Activated naive CD8-positive, alpha-beta T cell treated with anti-CD3 and anti-CD28 coated beads, Interleukin-2, amount 10 ng/mL, durations not matched to agents 7 days and 5 days (primary cell): ENCODE measurements around the gene MIS18BP1. TPM values are rescaled to one million over a fixed set of nuclear protein-coding genes. Genes with fewer than 3 reads are reported as not detected.
"Not testable (repeated sequence)": the region's sequence is repeated elsewhere in the genome, so short reads cannot be mapped to it uniquely, and the experiment has no call there.

Experiments used
- ATAC-seq: fragments of 150-1000 bp; cut with Tn5 transposase; one replicate; pipeline ENCODE4 v1.10.0; 2021; ENCODE audit warnings: low read depth, moderate library complexity
- POLR2A ChIA-PET: fragments of 350-600 bp; sonication (Branson Sonifier 250); formaldehyde crosslinking; loops from one replicate; lab custom pipeline; 2021; ENCODE audit warnings: antibody characterized with exemption; lab: Charles Lee
- DNase-seq: peaks from one replicate; pipeline ENCODE4 v3.0.0; 2021
- H3K27ac Mint-ChIP-seq: one replicate; pipeline ENCODE4 v1.8.0; 2022; ENCODE audit warnings: mild to moderate bottlenecking, mixed read lengths
- H3K27me3 Mint-ChIP-seq: one replicate; pipeline ENCODE4 v1.8.0; 2022; ENCODE audit warnings: mild to moderate bottlenecking, moderate library complexity, mixed read lengths
- H3K36me3 Mint-ChIP-seq: one replicate; pipeline ENCODE4 v1.8.0; 2021; ENCODE audit warnings: mild to moderate bottlenecking, mixed read lengths
- H3K4me1 Mint-ChIP-seq: one replicate; pipeline ENCODE4 v1.8.0; 2021; ENCODE audit warnings: mixed read lengths
- H3K4me3 Mint-ChIP-seq: one replicate; pipeline ENCODE4 v1.8.0; 2022; ENCODE audit warnings: mild to moderate bottlenecking, moderate library complexity, mixed read lengths
- H3K9me3 Mint-ChIP-seq: one replicate; pipeline ENCODE4 v1.8.0; 2021; ENCODE audit warnings: mixed read lengths
- total RNA-seq, 2 experiments: library from RNA; stranded (reverse); gene quantifications; one replicate each; pipeline ENCODE4 v1.2.3, GENCODE V29; 2021

Gene MIS18BP1
- total RNA-seq, 2 experiments from 2014 or later, result 52.0 to 57.2 TPM

DNA sequence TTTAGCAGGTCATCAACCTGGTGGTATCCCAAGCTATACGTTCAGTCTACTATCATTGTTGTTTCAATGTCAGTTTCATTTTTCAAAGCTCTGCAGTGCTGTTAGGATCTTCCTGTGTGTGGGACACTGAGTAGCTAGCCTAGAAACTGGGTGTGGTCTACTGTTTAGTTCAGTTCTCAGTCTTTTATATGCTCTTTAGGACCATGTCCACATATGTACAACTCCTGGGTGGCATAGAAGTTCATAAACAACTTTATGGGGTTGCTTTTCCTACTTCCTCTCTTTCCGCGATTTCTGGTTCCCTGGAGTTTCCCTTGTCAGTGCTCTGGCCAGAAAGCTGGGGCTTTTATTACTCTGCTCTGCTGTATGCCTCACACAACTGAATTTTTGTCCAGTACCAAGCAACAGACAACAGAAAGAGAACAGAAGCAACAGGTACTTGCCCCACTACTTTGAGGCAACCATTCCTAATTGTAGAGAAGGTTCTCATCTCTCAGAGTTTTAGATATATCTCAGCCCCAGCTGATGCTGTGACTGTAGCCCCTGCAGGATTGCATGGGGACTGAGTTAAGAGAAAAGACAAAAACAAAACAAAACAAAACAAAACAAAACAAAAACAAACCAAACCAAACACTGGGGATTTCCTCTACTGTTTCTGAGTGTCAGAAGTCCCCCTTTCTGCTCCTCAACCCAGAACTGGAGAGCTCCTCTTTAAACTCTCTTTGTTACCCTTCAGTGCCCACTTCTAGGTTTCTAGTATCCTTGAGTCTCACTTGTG is 30.3 kb downstream of the MIS18BP1 start:
- DNase-seq (no peak), ATAC-seq (no peak)
- peaks cover 57% of the 10 kb centered on the region for H3K36me3 Mint-ChIP-seq
- H3K27ac Mint-ChIP-seq, result peak overlapping the region; percentile 82
- no peaks in the 10 kb centered on the region for H3K27me3 Mint-ChIP-seq
- H3K4me1 Mint-ChIP-seq, result peaks cover 29% of the 10 kb centered on the region
- POLR2A ChIA-PET, result interaction anchor here (1.6 kb wide), 1 partner anchor 30 kb away, joined by 7 read pairs; the partner anchor contains the start of gene MIS18BP1
- H3K4me3 Mint-ChIP-seq, result peak overlapping the region; percentile 17
- no peaks in the 10 kb centered on the region for H3K9me3 Mint-ChIP-seq

DNA sequence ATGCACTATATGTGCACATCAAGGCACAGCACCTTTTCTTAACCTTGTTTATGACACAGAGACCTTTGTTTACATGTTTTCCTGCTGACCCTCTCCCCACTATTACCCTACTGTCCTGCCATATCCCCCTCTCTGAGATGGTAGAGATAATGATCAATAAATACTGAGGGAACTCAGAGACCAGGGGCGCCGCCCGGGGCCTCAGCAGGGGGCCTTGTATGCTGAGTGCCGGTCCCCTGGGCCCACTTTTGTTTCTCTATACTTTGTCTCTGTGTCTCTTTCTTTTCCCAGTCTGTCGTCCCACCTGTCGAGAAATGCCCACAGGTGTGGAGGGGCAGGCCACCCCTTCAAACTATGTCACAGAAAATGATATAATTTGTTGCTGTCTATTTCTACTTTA is 38.7 kb downstream of the MIS18BP1 start:
- H3K4me1 Mint-ChIP-seq, DNase-seq, H3K27me3 Mint-ChIP-seq, H3K27ac Mint-ChIP-seq, POLR2A ChIA-PET, ATAC-seq, H3K9me3 Mint-ChIP-seq, H3K4me3 Mint-ChIP-seq: not testable (repeated sequence)
- peaks cover 30% of the 10 kb centered on the region for H3K36me3 Mint-ChIP-seq

DNA sequence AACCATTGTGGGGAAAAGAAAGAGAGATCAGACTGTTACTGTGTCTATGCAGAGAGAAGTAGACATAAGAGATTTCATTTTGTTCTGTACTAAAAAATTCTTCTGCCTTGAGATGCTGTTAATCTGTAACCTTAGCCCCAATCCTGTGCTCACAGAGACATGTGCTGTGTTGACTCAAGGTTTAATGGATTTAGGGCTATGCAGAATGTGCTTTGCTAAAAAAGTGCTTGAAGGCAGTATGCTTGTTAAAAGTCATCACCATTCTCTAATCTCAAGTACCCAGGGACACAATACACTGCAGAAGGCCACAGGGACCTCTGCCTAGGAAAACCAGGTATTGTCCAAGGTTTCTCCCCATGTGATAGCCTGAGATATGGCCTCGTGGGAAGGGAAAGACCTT is 39.3 kb downstream of the MIS18BP1 start:
- H3K4me3 Mint-ChIP-seq, ATAC-seq, DNase-seq, H3K4me1 Mint-ChIP-seq, POLR2A ChIA-PET, H3K27me3 Mint-ChIP-seq, H3K9me3 Mint-ChIP-seq, H3K27ac Mint-ChIP-seq: not testable (repeated sequence)
- peaks cover 31% of the 10 kb centered on the region for H3K36me3 Mint-ChIP-seq

DNA sequence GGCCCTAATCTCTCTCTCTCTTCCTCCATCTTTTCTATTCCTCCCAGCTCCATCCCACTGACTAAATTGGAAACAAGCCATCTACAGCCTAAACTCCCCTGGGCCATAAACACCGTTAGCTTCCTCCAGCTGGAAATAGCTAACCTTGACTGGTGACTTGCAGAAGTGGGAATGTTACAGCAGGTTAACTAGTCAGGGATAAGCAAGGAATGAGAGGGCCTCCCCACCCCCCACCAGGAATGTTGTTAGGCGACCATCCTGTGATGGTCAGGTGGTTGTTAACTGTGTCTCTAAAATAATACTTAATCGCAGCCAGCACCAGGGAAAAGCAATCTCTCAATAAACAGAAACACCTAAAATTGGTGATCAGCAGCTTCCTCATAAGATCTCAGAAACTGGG is 40.8 kb downstream of the MIS18BP1 start:
- Mint-ChIP-seq H3K27ac (peak overlapping the region; percentile 54), H3K4me3 (no peak overlapping the region)

DNA sequence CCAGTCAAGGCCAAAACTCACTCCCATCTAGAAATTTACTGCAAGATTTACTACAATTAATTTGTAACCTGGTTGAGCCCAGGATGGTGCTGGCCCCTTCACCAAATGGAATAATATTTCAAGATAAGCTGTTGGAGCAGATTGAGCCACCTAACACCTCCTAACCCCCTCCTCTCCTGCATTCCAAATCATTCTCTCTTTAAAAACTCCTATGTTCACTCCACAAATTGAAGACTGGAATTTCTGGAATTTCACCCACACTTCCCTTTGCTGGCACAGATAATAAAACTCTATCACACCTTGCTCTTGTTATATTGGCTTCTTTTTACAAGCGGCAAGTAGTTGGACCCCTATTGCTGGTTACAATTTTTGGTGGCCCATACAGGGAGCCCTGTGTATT is 41.7 kb downstream of the MIS18BP1 start:
- Mint-ChIP-seq H3K4me3 (no peak overlapping the region), H3K27ac (no peak overlapping the region), H3K4me1 (no peaks in the 10 kb centered on the region), H3K36me3 (peaks cover 30% of the 10 kb centered on the region), H3K9me3 (no peaks in the 10 kb centered on the region), H3K27me3 (no peaks in the 10 kb centered on the region)
- DNase-seq (no peak), ATAC-seq (no peak)
- POLR2A ChIA-PET, result no interaction called here

More for the DNA sequence above, 40.8 kb downstream of the MIS18BP1 start:
- POLR2A ChIA-PET, result interaction anchor here (1.0 kb wide), 1 partner anchor 9 kb away, joined by 3 read pairs; no protein-coding TSS in a partner anchor
- H3K36me3 Mint-ChIP-seq, result peaks cover 24% of the 10 kb centered on the region
- no peak for ATAC-seq
- no peaks in the 10 kb centered on the region for H3K27me3 Mint-ChIP-seq
- H3K9me3 Mint-ChIP-seq, result no peaks in the 10 kb centered on the region
- H3K4me1 Mint-ChIP-seq, result no peaks in the 10 kb centered on the region
- DNase-seq, result no peak

DNA sequence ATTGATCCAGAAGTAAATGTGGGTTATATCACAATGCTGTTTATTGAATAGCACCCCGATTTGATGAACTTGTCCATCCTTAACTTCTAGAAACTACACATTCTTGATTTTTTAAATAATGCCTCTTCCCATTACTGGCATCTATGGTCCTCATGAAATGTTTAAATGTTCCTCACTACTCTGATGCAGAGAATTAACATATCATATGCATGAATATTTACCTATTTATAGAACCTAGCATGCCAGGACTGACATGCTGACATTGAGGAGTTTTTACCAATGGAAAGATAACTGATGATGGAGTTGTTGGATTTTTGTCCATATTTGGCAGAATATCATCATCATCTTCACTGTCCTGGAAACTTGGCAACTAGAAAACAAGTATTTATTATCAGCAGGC is 42.8 kb downstream of the MIS18BP1 start:
- Mint-ChIP-seq H3K4me1 (no peaks in the 10 kb centered on the region), H3K27me3 (no peaks in the 10 kb centered on the region), H3K36me3 (peaks cover 35% of the 10 kb centered on the region), H3K27ac (no peak overlapping the region), H3K9me3 (no peaks in the 10 kb centered on the region), H3K4me3 (no peak overlapping the region)
- ATAC-seq, result no peak
- POLR2A ChIA-PET, result no interaction called here
- DNase-seq, result no peak

DNA sequence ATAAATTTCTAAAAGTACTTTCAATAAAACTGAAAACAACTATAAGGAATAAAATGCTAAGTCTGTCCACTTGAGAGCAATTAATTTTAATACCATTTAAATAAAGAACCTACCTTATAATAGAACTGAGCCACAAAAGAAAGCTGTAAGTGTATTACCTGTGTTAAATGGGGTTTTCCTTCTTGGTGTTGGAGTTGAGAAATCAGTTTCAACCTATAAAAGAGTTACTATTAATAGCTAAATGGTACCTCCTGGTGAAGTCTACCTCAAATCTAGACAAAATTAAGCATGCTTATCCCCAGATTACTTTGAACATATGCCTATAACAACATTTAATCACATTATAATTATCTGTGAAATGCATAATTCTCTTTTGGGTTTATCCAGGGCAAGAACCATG is 48.8 kb downstream of the MIS18BP1 start:
- no peaks in the 10 kb centered on the region for H3K9me3 Mint-ChIP-seq
- peaks cover 27% of the 10 kb centered on the region for H3K36me3 Mint-ChIP-seq
- peaks cover 3% of the 10 kb centered on the region for H3K4me1 Mint-ChIP-seq
- H3K27ac Mint-ChIP-seq, result no peak overlapping the region
- DNase-seq (no peak), ATAC-seq (no peak)
- POLR2A ChIA-PET, result no interaction called here
- H3K4me3 Mint-ChIP-seq, result no peak overlapping the region
- no peaks in the 10 kb centered on the region for H3K27me3 Mint-ChIP-seq

DNA sequence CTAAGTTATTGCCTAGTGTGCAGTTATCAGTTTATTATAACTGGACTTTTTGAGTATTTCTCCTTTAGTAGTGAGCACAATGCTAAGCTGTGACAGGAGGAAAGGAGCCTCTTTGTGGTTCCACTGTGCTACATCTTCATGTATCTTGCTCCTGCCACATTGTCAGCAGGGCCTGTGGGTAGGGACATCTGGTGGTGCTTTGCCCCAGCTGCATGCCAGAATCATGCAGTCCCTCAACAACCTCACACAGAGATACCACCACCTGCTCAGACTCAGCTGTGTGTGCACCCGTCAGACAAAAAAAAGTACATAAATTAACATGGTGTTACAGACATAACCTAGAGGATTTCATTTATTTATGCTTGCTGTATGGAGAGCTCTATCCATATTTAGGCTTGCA is 51.1 kb downstream of the MIS18BP1 start:
- Mint-ChIP-seq H3K4me1 (peaks cover 3% of the 10 kb centered on the region), H3K9me3 (no peaks in the 10 kb centered on the region), H3K27ac (no peak overlapping the region), H3K36me3 (peaks cover 28% of the 10 kb centered on the region), H3K4me3 (no peak overlapping the region), H3K27me3 (no peaks in the 10 kb centered on the region)
- POLR2A ChIA-PET, result interaction anchor here (0.6 to 0.9 kb wide), 2 partner anchors 23 to 66 kb away, joined by 3 read pairs; no protein-coding TSS in a partner anchor
- DNase-seq (no peak), ATAC-seq (peak; percentile 77)

DNA sequence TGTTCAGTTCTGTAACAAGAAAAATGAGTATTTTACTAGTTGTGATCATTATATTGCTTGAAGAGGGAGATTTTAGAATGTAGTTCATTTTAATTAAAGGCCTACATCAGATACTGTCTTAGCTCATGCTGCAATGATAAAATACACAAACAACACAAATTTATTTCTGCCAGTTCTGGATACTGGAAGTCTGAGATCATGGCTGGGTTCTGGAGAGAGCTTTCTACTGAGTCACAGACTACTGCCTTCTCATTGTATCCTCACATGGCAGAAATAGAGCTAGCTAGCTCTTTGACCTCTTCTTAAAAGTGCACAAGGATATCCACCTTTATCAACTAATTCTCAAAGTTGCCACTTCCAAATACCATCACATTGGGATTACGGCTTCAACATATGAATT is 53.8 kb downstream of the MIS18BP1 start:
- no peak for ATAC-seq
- peaks cover 6% of the 10 kb centered on the region for H3K4me1 Mint-ChIP-seq
- POLR2A ChIA-PET, result no interaction called here
- H3K27ac Mint-ChIP-seq, result no peak overlapping the region
- peaks cover 26% of the 10 kb centered on the region for H3K36me3 Mint-ChIP-seq
- H3K9me3 Mint-ChIP-seq, result no peaks in the 10 kb centered on the region
- no peaks in the 10 kb centered on the region for H3K27me3 Mint-ChIP-seq
- H3K4me3 Mint-ChIP-seq, result no peak overlapping the region
- no peak for DNase-seq

DNA sequence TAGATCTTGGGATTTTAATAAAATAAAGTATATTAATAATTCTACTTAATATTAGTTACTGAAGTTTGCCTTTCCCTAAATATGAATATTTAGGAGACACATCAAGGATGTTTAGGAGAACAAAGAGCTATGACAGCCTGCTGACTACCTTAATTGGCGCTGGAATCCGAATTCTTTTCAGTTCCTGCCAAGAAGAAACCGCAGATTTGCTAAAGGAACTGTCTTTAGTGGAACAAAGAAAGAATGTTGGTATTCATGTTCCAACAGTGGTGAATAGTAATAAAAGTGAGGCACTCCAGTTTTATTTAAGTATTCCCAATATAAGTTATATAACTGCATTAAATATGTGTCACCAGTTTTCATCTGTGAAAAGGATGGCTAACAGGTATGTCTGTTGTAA is 54.5 kb downstream of the MIS18BP1 start:
- H3K4me1 Mint-ChIP-seq, result peaks cover 6% of the 10 kb centered on the region

DNA sequence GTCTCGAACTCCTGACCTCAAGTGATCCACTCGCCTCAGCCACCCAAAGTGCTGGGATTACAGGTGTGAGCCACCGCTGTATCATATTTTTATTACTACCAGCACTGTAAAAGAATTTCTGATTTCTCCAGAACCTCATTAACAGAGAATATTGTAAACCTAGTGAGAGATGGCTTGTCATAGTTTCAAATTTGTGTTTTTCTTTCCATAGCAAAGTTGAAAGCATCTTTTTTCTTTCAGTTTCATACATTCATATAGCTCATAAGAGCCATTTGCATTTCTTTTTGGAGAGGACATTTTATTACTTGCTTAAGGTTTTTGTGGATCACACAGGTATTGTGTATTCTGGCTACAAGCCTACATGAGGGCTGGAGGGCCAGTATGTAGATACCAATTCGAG is 58.0 kb downstream of the MIS18BP1 start:
- H3K27ac Mint-ChIP-seq, result peak overlapping the region; percentile 12
- H3K4me3 Mint-ChIP-seq, result no peak overlapping the region
- ATAC-seq, result no peak

More for the DNA sequence above, 54.5 kb downstream of the MIS18BP1 start:
- no peak overlapping the region for H3K27ac Mint-ChIP-seq
- ATAC-seq (no peak), DNase-seq (no peak)
- peaks cover 25% of the 10 kb centered on the region for H3K36me3 Mint-ChIP-seq
- no peak overlapping the region for H3K4me3 Mint-ChIP-seq
- no peaks in the 10 kb centered on the region for H3K27me3 Mint-ChIP-seq
- H3K9me3 Mint-ChIP-seq, result no peaks in the 10 kb centered on the region
- POLR2A ChIA-PET, result interaction anchor here (1.1 kb wide), 1 partner anchor 55 kb away, joined by 4 read pairs; no protein-coding TSS in a partner anchor

DNA sequence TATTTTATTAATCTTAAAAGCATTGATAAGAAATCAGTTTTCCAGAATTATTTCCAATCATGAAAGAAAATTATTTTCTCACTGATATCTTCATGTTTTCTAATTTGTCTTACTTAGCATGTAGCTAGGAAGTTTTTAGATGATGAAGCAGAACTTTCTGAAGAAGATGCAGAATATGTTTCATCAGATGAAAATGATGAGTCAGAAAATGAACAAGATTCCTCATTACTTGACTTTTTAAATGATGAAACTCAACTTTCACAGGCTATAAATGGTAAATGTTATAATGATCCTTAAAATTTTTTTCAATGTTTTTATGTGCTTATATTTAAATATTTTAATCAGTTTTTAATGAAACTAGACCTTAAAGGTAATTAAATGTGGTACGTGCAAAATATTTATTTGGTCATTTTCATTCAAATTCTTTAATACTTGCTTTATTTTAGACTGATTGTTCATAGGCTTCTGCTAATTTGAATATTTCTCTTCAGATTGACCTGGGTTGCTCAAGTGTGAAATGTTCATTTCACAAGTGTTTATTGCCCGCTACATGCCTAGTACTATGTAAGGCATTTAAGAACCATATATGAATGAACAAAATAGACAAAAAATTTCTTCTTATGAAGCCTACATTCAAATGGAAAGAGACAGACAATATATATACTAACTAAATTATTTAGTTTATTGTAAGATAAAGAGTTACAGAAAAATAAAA is 67.7 kb downstream of the MIS18BP1 start:
- H3K27me3 Mint-ChIP-seq, result no peaks in the 10 kb centered on the region
- H3K9me3 Mint-ChIP-seq, result no peaks in the 10 kb centered on the region
- POLR2A ChIA-PET, result no interaction called here
- no peak overlapping the region for H3K27ac Mint-ChIP-seq
- peaks cover 22% of the 10 kb centered on the region for H3K36me3 Mint-ChIP-seq
- no peaks in the 10 kb centered on the region for H3K4me1 Mint-ChIP-seq
- ATAC-seq, result no peak
- DNase-seq, result no peak
- H3K4me3 Mint-ChIP-seq, result no peak overlapping the region

More for the DNA sequence above, 58.0 kb downstream of the MIS18BP1 start:
- POLR2A ChIA-PET, result no interaction called here
- H3K27me3 Mint-ChIP-seq, result no peaks in the 10 kb centered on the region
- DNase-seq, result no peak
- H3K36me3 Mint-ChIP-seq, result peaks cover 28% of the 10 kb centered on the region
- H3K9me3 Mint-ChIP-seq, result no peaks in the 10 kb centered on the region
- peaks cover 3% of the 10 kb centered on the region for H3K4me1 Mint-ChIP-seq

DNA sequence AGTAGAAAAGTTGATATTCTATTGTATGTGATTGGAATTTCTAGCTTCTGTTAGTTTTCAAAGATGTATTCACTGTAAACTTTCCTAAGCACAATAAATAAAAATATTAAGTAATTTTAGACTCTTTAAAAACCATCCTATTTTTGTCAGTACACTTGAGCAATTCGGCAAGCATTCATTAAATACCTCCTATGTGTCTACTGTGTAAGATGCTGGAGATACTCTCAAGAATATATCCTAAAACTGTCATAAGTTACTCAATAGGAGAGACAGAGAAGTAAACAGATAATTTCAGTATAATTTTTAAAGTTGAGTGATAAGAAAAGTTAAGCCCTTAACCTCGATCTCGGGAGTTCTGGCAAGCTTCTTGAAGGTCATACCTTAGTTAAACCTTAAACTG is 71.2 kb downstream of the MIS18BP1 start:
- no peaks in the 10 kb centered on the region for H3K4me1 Mint-ChIP-seq
- peaks cover 13% of the 10 kb centered on the region for H3K36me3 Mint-ChIP-seq
- POLR2A ChIA-PET, result no interaction called here
- no peaks in the 10 kb centered on the region for H3K27me3 Mint-ChIP-seq
- no peak overlapping the region for H3K4me3 Mint-ChIP-seq
- ATAC-seq (no peak), DNase-seq (no peak)
- no peak overlapping the region for H3K27ac Mint-ChIP-seq
- H3K9me3 Mint-ChIP-seq, result no peaks in the 10 kb centered on the region
